Keratinocyte (primary cell): ENCODE data around the gene PKP4. TPM values are rescaled to one million over a fixed set of nuclear protein-coding genes. Genes with fewer than 3 reads are reported as not detected.

ENCODE experiments used
- DNase-seq: peaks from one replicate; pipeline ENCODE4 v3.0.0-alpha.2; 2011; ENCODE audit warnings: low read depth, missing footprints, low spot score
- FAIRE-seq: peaks from 2 replicates; lab custom pipeline; 2011; peaks lifted over from hg19 to GRCh38; lab: Jason Lieb, UNC
- H2AFZ ChIP-seq: 2 replicates; pipeline ENCODE4 v1.6.0; 2012; ENCODE audit warnings: low read length, control low read depth, inconsistent platforms; ENCODE audit not compliant: control insufficient read depth
- H3K27ac ChIP-seq: 2 replicates; pipeline ENCODE4 v1.5.1; 2011; ENCODE audit warnings: low read length; ENCODE audit not compliant: control insufficient read depth, insufficient read depth
- H3K27me3 ChIP-seq: 3 replicates; pipeline ENCODE4 v1.6.0; 2011; ENCODE audit warnings: low read length; ENCODE audit not compliant: control insufficient read depth, insufficient read depth; ENCODE audit errors: extremely low read depth
- H3K36me3 ChIP-seq, 2 experiments: 2 replicates in 1 of 2; 3 replicates in 1 of 2; pipeline ENCODE4 v1.5.1; 2011; ENCODE audit warnings: low read length in 2 of 2, mild to moderate bottlenecking in 1 of 2; ENCODE audit not compliant: control insufficient read depth in 2 of 2, insufficient read depth in 2 of 2; ENCODE audit errors: extremely low read depth in 1 of 2
- H3K4me1 ChIP-seq: 3 replicates; pipeline ENCODE4 v1.5.1; 2011; ENCODE audit warnings: low read length; ENCODE audit not compliant: control insufficient read depth, insufficient read depth; ENCODE audit errors: extremely low read depth
- H3K4me2 ChIP-seq: 3 replicates; pipeline ENCODE4 v1.6.0; 2011; ENCODE audit warnings: low read depth, low read length; ENCODE audit not compliant: control insufficient read depth, insufficient read depth; ENCODE audit errors: extremely low read depth
- H3K4me3 ChIP-seq, 3 experiments: fragments of 200-600 bp in 1 of 3; sonication (generic) in 1 of 3; 2 replicates in 2 of 3; 3 replicates in 1 of 3; pipeline ENCODE4 v1.5.1; 2011 to 2016; ENCODE audit warnings: low read length in 3 of 3, mild to moderate bottlenecking in 3 of 3, control low read depth in 2 of 3, inconsistent platforms in 1 of 3, low read depth in 1 of 3, mixed read lengths in 1 of 3, mixed run types in 1 of 3, moderate library complexity in 1 of 3; ENCODE audit not compliant: control insufficient read depth in 2 of 3, insufficient read depth in 2 of 3; ENCODE audit errors: extremely low read depth in 1 of 3
- H3K79me2 ChIP-seq: 2 replicates; pipeline ENCODE4 v1.6.0; 2012; ENCODE audit warnings: low read length; ENCODE audit not compliant: control insufficient read depth, insufficient read depth
- H3K9ac ChIP-seq: 3 replicates; pipeline ENCODE4 v1.6.0; 2011; ENCODE audit warnings: low read length; ENCODE audit not compliant: control insufficient read depth, insufficient read depth; ENCODE audit errors: extremely low read depth
- H3K9me1 ChIP-seq: 3 replicates; pipeline ENCODE4 v1.6.0; 2011; ENCODE audit warnings: low read length; ENCODE audit not compliant: control insufficient read depth, insufficient read depth; ENCODE audit errors: extremely low read depth
- H3K9me3 ChIP-seq: 2 replicates; pipeline ENCODE4 v1.5.1; 2012; ENCODE audit warnings: low read depth, low read length; ENCODE audit not compliant: control insufficient read depth
- H4K20me1 ChIP-seq: 3 replicates; pipeline ENCODE4 v1.6.0; 2011; ENCODE audit warnings: low read length; ENCODE audit not compliant: control insufficient read depth, insufficient read depth; ENCODE audit errors: extremely low read depth
- EZH2 ChIP-seq: IDR thresholded peaks from one replicate; pipeline ENCODE4 v1.6.1; 2012; ENCODE audit warnings: inconsistent platforms, mild to moderate bottlenecking, low read length, moderate library complexity
- dilution Hi-C: fragments of 300-500 bp; cut with MboI; formaldehyde crosslinking; loops from one replicate; pipeline ENCODE4 v1.7.0; 2020; ENCODE audit warnings: low sequenced_read_pairs; ENCODE audit not compliant: extremely low pct_ligation_motif_present
- polyA plus RNA-seq, 5 experiments: library from polyadenylated mRNA; depleted of rRNA in 3 of 5; stranded (reverse) in 3 of 5; stranded (forward) in 1 of 5; unstranded in 1 of 5; fragments of >200 nt; gene quantifications; 1 replicate in 1 of 5; 2 replicates in 3 of 5; 3 replicates in 1 of 5; pipeline versions ENCODE4 v1.2.1 to v1.2.3, GENCODE V29; 2011 to 2012; ENCODE audit warnings: missing spikeins in 2 of 5, low read depth in 1 of 5, low replicate concordance in 1 of 5
- TF ChIP-seq, protein P1 (sequence below), 3 experiments: IDR thresholded peaks in 1 of 3; conservative IDR thresholded peaks in 1 of 3; optimal IDR thresholded peaks in 1 of 3; 2 replicates in 2 of 3; 3 replicates in 1 of 3; pipeline versions ENCODE3 to v1.5.1; 2011; ENCODE audit warnings: low read length in 3 of 3, mild to moderate bottlenecking in 3 of 3, moderate library complexity in 2 of 3, control low read depth in 1 of 3, inconsistent platforms in 1 of 3; ENCODE audit not compliant: insufficient read depth in 2 of 3; ENCODE audit errors: extremely low read depth in 1 of 3

PKP4 gene
- polyA plus RNA-seq, 1 donor (not counting 4 experiments of a cell fraction or from before 2014, with no cell fraction given) = 43.8 TPM

DNA sequence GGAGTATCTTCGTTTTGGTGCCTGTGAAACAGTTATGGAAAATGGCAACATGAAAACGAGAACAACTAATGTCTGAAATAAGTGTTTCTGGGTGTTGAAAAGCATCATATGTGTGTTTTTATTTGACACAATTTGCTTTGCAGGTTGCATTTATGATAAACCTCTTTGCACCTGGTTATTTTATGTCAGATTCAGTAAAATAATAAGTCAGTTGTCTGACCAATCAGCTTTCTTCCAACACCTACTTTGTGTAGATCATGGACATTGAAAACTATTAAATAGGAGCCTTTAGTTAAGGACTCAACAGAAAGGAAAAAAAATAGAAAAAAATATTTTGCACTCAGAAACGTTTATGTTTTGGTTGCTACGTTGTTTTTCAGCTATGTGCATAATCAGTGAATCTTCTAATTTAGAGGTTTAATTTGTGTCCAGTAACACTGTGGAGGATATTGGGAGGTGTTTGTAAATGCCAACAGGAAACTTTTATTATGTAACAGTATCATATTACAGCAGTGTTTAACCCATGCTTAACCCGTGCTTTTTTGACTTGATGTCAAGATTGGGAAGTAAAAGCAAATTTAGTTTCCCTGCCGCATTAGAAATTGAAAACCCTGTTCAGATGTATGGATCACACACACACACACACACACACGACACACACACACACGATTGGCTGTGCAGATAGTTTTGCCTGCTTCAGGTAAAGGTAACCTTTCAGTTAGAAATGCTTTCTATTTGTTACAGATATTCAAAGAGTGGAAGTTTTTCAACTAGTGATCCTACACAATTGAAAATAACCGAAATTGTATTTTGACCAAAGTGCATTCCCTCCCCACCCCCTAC lies 2.6 kb downstream of the PKP4 start:
- TF ChIP-seq, protein P1, sequence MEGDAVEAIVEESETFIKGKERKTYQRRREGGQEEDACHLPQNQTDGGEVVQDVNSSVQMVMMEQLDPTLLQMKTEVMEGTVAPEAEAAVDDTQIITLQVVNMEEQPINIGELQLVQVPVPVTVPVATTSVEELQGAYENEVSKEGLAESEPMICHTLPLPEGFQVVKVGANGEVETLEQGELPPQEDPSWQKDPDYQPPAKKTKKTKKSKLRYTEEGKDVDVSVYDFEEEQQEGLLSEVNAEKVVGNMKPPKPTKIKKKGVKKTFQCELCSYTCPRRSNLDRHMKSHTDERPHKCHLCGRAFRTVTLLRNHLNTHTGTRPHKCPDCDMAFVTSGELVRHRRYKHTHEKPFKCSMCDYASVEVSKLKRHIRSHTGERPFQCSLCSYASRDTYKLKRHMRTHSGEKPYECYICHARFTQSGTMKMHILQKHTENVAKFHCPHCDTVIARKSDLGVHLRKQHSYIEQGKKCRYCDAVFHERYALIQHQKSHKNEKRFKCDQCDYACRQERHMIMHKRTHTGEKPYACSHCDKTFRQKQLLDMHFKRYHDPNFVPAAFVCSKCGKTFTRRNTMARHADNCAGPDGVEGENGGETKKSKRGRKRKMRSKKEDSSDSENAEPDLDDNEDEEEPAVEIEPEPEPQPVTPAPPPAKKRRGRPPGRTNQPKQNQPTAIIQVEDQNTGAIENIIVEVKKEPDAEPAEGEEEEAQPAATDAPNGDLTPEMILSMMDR (optimal IDR thresholded peaks at IDR 0.05 in 1 of 3, IDR thresholded peaks at IDR 0.05 in 1 of 3, conservative IDR thresholded peaks at IDR 0.05 in 1 of 3; ENCODE audit: extremely low read depth in 1 of 3, insufficient read depth in 2 of 3, low read length in 3 of 3) = no peak
- TF ChIP-seq EZH2 = no peak
- FAIRE-seq (no peak), DNase-seq (no peak)
- H2AFZ ChIP-seq = no peak overlapping the region
- H3K4me3 ChIP-seq = peak overlapping the region in 2 of 3 experiments; percentile 80 to 82
- H3K27me3 ChIP-seq = no peaks in the 10 kb centered on the region
- H3K79me2 ChIP-seq = peaks cover 71% of the 10 kb centered on the region
- no peaks in the 10 kb centered on the region for H3K36me3 ChIP-seq
- H3K27ac ChIP-seq = no peak overlapping the region
- H4K20me1 ChIP-seq = peaks cover 4% of the 10 kb centered on the region
- no peaks in the 10 kb centered on the region for H3K9me3 ChIP-seq
- peaks cover 34% of the 10 kb centered on the region for H3K4me1 ChIP-seq
- no peak overlapping the region for H3K9ac ChIP-seq
- H3K9me1 ChIP-seq = no peaks in the 10 kb centered on the region
- H3K4me2 ChIP-seq = peak overlapping the region; percentile 96
- dilution Hi-C loops = no loop called here

DNA sequence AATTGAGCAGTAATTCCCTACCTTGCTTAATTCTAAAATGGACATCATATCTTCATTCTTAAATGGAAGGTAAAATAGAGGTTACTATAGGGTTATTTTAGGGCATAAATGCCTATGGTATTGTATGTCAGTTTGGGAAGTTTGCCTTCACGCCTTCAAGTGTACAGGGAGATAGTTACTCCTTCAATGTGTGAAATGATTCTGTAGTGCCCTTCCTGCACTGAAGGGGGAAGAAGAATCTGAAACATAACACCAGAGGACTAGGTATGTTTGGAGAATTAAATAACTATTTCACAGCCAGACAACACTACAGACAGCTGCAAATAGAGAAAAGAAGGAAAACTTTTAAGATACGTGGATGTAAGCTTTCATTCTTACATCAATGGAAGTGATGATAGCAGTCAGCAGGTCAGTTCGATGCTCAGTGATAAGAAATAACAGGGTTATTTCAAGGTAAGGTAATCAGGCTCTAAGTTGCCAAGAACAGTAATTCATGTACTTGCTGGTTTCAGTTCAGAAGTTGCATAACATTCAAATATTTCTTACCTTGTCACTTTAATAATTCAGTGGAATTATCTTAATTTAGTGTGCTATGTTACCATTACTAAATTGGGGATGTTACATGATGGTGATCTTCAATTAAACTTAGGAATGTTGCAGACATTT lies 4.0 kb downstream of the PKP4 start:
- Histone ChIP-seq H3K4me2 (peak overlapping the region; percentile 33), H4K20me1 (peaks cover 8% of the 10 kb centered on the region), H2AFZ (no peak overlapping the region), H3K27ac (no peak overlapping the region), H3K4me1 (peaks cover 34% of the 10 kb centered on the region), H3K36me3 (no peaks in the 10 kb centered on the region), H3K9me3 (no peaks in the 10 kb centered on the region), H3K4me3 (no peak overlapping the region), H3K9ac (no peak overlapping the region), H3K79me2 (peaks cover 85% of the 10 kb centered on the region), H3K27me3 (no peaks in the 10 kb centered on the region), H3K9me1 (no peaks in the 10 kb centered on the region)
- dilution Hi-C loops = no loop called here
- DNase-seq (no peak), FAIRE-seq (no peak)
- TF ChIP-seq, protein P1 (optimal IDR thresholded peaks at IDR 0.05 in 1 of 3, IDR thresholded peaks at IDR 0.05 in 1 of 3, conservative IDR thresholded peaks at IDR 0.05 in 1 of 3; ENCODE audit: extremely low read depth in 1 of 3, insufficient read depth in 2 of 3, low read length in 3 of 3) = peak in 1 of 3 experiments; percentile 42
- no peak for TF ChIP-seq EZH2
